H1 (cell line): Measurements from ENCODE around the gene CFAP61. TPM values are rescaled to one million over a fixed set of nuclear protein-coding genes. Genes with fewer than 3 reads are reported as not detected.

Experiments used
- CTCF ChIA-PET: fragments of 300-600 bp; sonication (Branson Sonifier 250); formaldehyde crosslinking; loops from one replicate; lab custom pipeline; 2021; ENCODE audit not compliant: partially characterized antibody; lab: Charles Lee
- POLR2A ChIA-PET: fragments of 300-600 bp; sonication (Branson Sonifier 250); formaldehyde crosslinking; loops from one replicate; lab custom pipeline; 2021; ENCODE audit warnings: inconsistent platforms; ENCODE audit not compliant: partially characterized antibody; lab: Charles Lee
- DNase-seq, 2 experiments: peaks; one replicate each; pipeline versions ENCODE4 v3.0.0 to v3.0.0-alpha.2; 2010 to 2022; ENCODE audit warnings: low spot score in 2 of 2, low read depth in 1 of 2, mixed read lengths in 1 of 2
- FAIRE-seq: peaks from 2 replicates; lab custom pipeline; 2011; peaks lifted over from hg19 to GRCh38; lab: Jason Lieb, UNC
- H2AFZ ChIP-seq: 2 replicates; pipeline ENCODE4 v1.8.1; 2012; ENCODE audit warnings: low read length, inconsistent platforms
- H2AK5ac ChIP-seq: 2 replicates; pipeline ENCODE4 v1.6.1; 2013; ENCODE audit warnings: low read depth, low read length
- H2BK120ac ChIP-seq: replicated peaks from 2 replicates; pipeline ENCODE3; 2013; ENCODE audit warnings: low read depth, low read length, inconsistent platforms
- H2BK12ac ChIP-seq: 2 replicates; pipeline ENCODE4 v1.6.1; 2013; ENCODE audit warnings: low read depth, low read length
- H2BK15ac ChIP-seq: 2 replicates; pipeline ENCODE4 v1.6.1; 2013; ENCODE audit warnings: low read length
- H2BK20ac ChIP-seq: 2 replicates; pipeline ENCODE4 v1.6.1; 2013; ENCODE audit warnings: low read length
- H2BK5ac ChIP-seq: 2 replicates; pipeline ENCODE4 v1.6.1; 2013; ENCODE audit warnings: low read depth, low read length
- H3K14ac ChIP-seq: 2 replicates; pipeline ENCODE4 v1.6.1; 2013; ENCODE audit warnings: inconsistent platforms; ENCODE audit not compliant: insufficient read length
- H3K18ac ChIP-seq: 2 replicates; pipeline ENCODE4 v1.6.1; 2013; ENCODE audit warnings: low read length; ENCODE audit errors: extremely low read depth
- H3K23ac ChIP-seq: 2 replicates; pipeline ENCODE4 v1.6.1; 2013; ENCODE audit warnings: inconsistent platforms; ENCODE audit not compliant: insufficient read length
- H3K23me2 ChIP-seq: 2 replicates; pipeline ENCODE4 v1.6.1; 2013; ENCODE audit warnings: low read depth, low read length
- H3K27ac ChIP-seq: 2 replicates; pipeline ENCODE4 v1.6.1; 2011; ENCODE audit warnings: low read depth, low read length, inconsistent platforms
- H3K27me3 ChIP-seq, 4 experiments: replicated peaks in 1 of 4; 1 replicate in 1 of 4; 2 replicates in 3 of 4; pipeline versions ENCODE4 v1.6.1 to v1.8.1; 2011 to 2013; ENCODE audit warnings: low read length in 3 of 4, mild to moderate bottlenecking in 3 of 4, inconsistent platforms in 2 of 4, mixed read lengths in 2 of 4, moderate library complexity in 1 of 4; ENCODE audit not compliant: control insufficient read depth in 3 of 4, insufficient read depth in 3 of 4; ENCODE audit errors: extremely low read depth in 1 of 4
- H3K36me3 ChIP-seq, 4 experiments: 2 replicates each; pipeline versions ENCODE4 v1.6.1 to v1.8.1; 2011 to 2013; ENCODE audit warnings: mild to moderate bottlenecking in 4 of 4, low read length in 3 of 4, moderate library complexity in 2 of 4, control low read depth in 1 of 4, inconsistent platforms in 1 of 4; ENCODE audit not compliant: insufficient read depth in 4 of 4, control insufficient read depth in 2 of 4
- H3K4ac ChIP-seq: replicated peaks from 2 replicates; pipeline ENCODE3; 2013; ENCODE audit warnings: low read length, low read depth, mixed read lengths, inconsistent platforms; ENCODE audit not compliant: insufficient read length
- H3K4me1 ChIP-seq, 4 experiments: replicated peaks in 1 of 4; 1 replicate in 1 of 4; 2 replicates in 3 of 4; pipeline versions ENCODE4 v1.6.1 to v1.8.1; 2011 to 2013; ENCODE audit warnings: low read length in 3 of 4, inconsistent platforms in 2 of 4, mixed read lengths in 1 of 4; ENCODE audit not compliant: insufficient read depth in 4 of 4, control insufficient read depth in 3 of 4
- H3K4me2 ChIP-seq, 2 experiments: 2 replicates each; pipeline versions ENCODE4 v1.6.1 to v1.8.1; 2011 to 2013; ENCODE audit warnings: low read depth in 2 of 2, low read length in 2 of 2, control low read depth in 1 of 2, inconsistent platforms in 1 of 2, mild to moderate bottlenecking in 1 of 2; ENCODE audit not compliant: insufficient read depth in 1 of 2
- H3K4me3 ChIP-seq, 4 experiments: fragments of 200-600, 300-600 bp in 1 of 4; sonication (generic), shearing (Covaris generic), sonication (Bioruptor Twin) in 1 of 4; 2 replicates each; pipeline versions ENCODE4 v1.5.1 to v1.8.1; 2011 to 2016; ENCODE audit warnings: low read length in 4 of 4, low read depth in 3 of 4, control low read depth in 2 of 4, inconsistent platforms in 2 of 4, mild to moderate bottlenecking in 2 of 4, mixed read lengths in 1 of 4, moderate library complexity in 1 of 4; ENCODE audit not compliant: insufficient read depth in 2 of 4; ENCODE audit errors: extremely low read depth in 1 of 4
- H3K56ac ChIP-seq: replicated peaks from 2 replicates; pipeline ENCODE3; 2013; ENCODE audit warnings: low read depth, mild to moderate bottlenecking, mixed read lengths, low read length, inconsistent platforms; ENCODE audit not compliant: insufficient read length
- H3K79me1 ChIP-seq: 2 replicates; pipeline ENCODE4 v1.6.1; 2013; ENCODE audit warnings: low read depth, low read length, control low read depth
- H3K79me2 ChIP-seq, 2 experiments: 2 replicates each; pipeline versions ENCODE4 v1.6.1 to v1.8.1; 2012 to 2013; ENCODE audit warnings: low read length in 2 of 2, mild to moderate bottlenecking in 2 of 2, inconsistent platforms in 1 of 2; ENCODE audit not compliant: insufficient read depth in 2 of 2, control insufficient read depth in 1 of 2
- H3K9ac ChIP-seq, 4 experiments: replicated peaks in 1 of 4; 1 replicate in 1 of 4; 2 replicates in 3 of 4; pipeline versions ENCODE4 v1.6.1 to v1.8.1; 2011 to 2013; ENCODE audit warnings: low read depth in 3 of 4, low read length in 3 of 4, control low read depth in 2 of 4, mild to moderate bottlenecking in 2 of 4, moderate library complexity in 2 of 4, inconsistent platforms in 1 of 4; ENCODE audit errors: extremely low read depth in 1 of 4
- H3K9me3 ChIP-seq, 2 experiments: 2 replicates each; pipeline versions ENCODE4 v1.6.1 to v1.8.1; 2012 to 2013; ENCODE audit warnings: mild to moderate bottlenecking in 2 of 2, moderate library complexity in 2 of 2, control low read depth in 1 of 2, inconsistent platforms in 1 of 2, low read depth in 1 of 2, low read length in 1 of 2, mixed read lengths in 1 of 2; ENCODE audit not compliant: insufficient read depth in 2 of 2
- H4K20me1 ChIP-seq, 2 experiments: replicated peaks in 1 of 2; 2 replicates each; pipeline versions ENCODE3 to v1.8.1; 2011 to 2013; ENCODE audit warnings: inconsistent platforms in 2 of 2, low read length in 2 of 2, mild to moderate bottlenecking in 1 of 2; ENCODE audit not compliant: insufficient read depth in 2 of 2, control insufficient read depth in 1 of 2
- H4K5ac ChIP-seq: 2 replicates; pipeline ENCODE4 v1.6.1; 2013; ENCODE audit warnings: low read length, low read depth, mixed read lengths, inconsistent platforms; ENCODE audit not compliant: insufficient read length
- H4K8ac ChIP-seq: 2 replicates; pipeline ENCODE4 v1.8.0; 2013; ENCODE audit warnings: mild to moderate bottlenecking, moderate library complexity, low read length, inconsistent platforms; ENCODE audit not compliant: insufficient read depth; ENCODE audit errors: extremely low read depth
- H4K91ac ChIP-seq: replicated peaks from 2 replicates; pipeline ENCODE3; 2013; ENCODE audit warnings: low read length, mixed read lengths, inconsistent platforms; ENCODE audit not compliant: insufficient read length
- RBBP5 ChIP-seq: IDR thresholded peaks from 2 replicates; pipeline ENCODE4 v1.7.1; 2012; ENCODE audit warnings: low read depth, mild to moderate bottlenecking, inconsistent platforms, low read length, moderate library complexity, borderline replicate concordance
- WGBS, 2 experiments: shearing (Covaris generic) in 1 of 2; methylation state at CpG; one replicate each; pipeline versions ENCODE4 v1.1.6 to v1.1.7; 2013 to 2015; ENCODE audit warnings: low lambda C conversion rate in 2 of 2, mixed read lengths in 2 of 2, inconsistent platforms in 1 of 2, low coverage in 1 of 2, missing lambda C conversion rate in 1 of 2; ENCODE audit not compliant: insufficient replicate concordance in 2 of 2, insufficient coverage in 1 of 2, insufficient read length in 1 of 2; ENCODE audit errors: extremely low coverage in 1 of 2, missing lambda C conversion rate in 1 of 2; 5-methylcytosine and 5-hydroxymethylcytosine counted together
- polyA plus RNA-seq, 7 experiments: library from polyadenylated mRNA; depleted of rRNA in 3 of 7; stranded (reverse) in 5 of 7; unstranded in 2 of 7; fragments of >200 nt in 5 of 7; fragments of 200-250 nt in 2 of 7; gene quantifications; 1 replicate in 5 of 7; 2 replicates in 1 of 7; 4 replicates in 1 of 7; pipeline versions ENCODE4 v1.2.1 to v1.2.3, GENCODE V29; 2011 to 2013; ENCODE audit warnings: missing spikeins in 2 of 7, mixed read lengths in 2 of 7
- total RNA-seq: library from RNA; stranded (reverse); fragmentation: NEBNext Ultra II Directional; extraction: Animal tissue kit (Norgen Biotek cat#: 25700); gene quantifications from 2 replicates; pipeline ENCODE4 v1.2.1, GENCODE V29; 2021

The CFAP61 gene
- total and polyA plus RNA-seq, 2 of the 8 experiments (the other 6 are each of a cell fraction or from before 2014, with no cell fraction given), result 0.29 to 0.61 TPM

GRCh38 chr20:20273286-20273685 lies 221.0 kb downstream of the CFAP61 start:
- Histone ChIP-seq H3K23me2 (no peaks in the 10 kb centered on the region), H3K9me3 (no peaks in the 10 kb centered on the region; a peak in 1 of 4 replicates), H2BK5ac (no peak overlapping the region), H3K56ac (no peak overlapping the region), H4K20me1 (no peaks in the 10 kb centered on the region), H2BK20ac (no peak overlapping the region), H3K4ac (no peak overlapping the region), H3K36me3 (no peaks in the 10 kb centered on the region), H3K14ac (no peak overlapping the region), H3K9ac (no peak overlapping the region), H4K5ac (no peak overlapping the region), H2BK15ac (no peak overlapping the region), H3K27me3 (no peaks in the 10 kb centered on the region), H3K4me3 (no peak overlapping the region), H2AFZ (no peak overlapping the region), H2AK5ac (no peak overlapping the region), H3K27ac (no peak overlapping the region), H4K91ac (no peak overlapping the region), H4K8ac (no peak overlapping the region), H2BK12ac (no peak overlapping the region), H3K4me1 (no peaks in the 10 kb centered on the region; a peak in 1 of 7 replicates), H3K18ac (no peak overlapping the region), H3K4me2 (no peak overlapping the region), H3K23ac (no peak overlapping the region), H2BK120ac (no peak overlapping the region), H3K79me2 (no peaks in the 10 kb centered on the region), H3K79me1 (no peaks in the 10 kb centered on the region)
- FAIRE-seq, result no peak
- ChIA-PET POLR2A (no interaction called here), CTCF (no interaction called here)
- WGBS, 2 experiments, result 82% methylated on average over 1 of the region's 1 CpG; no CpG with 5 or more reads in 1 of the 2 experiments
- no peak for DNase-seq
- no peak for TF ChIP-seq RBBP5
